A172 (cell line): ENCODE measurements around the gene ASRGL1. TPM values are rescaled to one million over a fixed set of nuclear protein-coding genes. Genes with fewer than 3 reads are reported as not detected.
"Not testable (repeated sequence)": the region's sequence is repeated elsewhere in the genome, so short reads cannot be mapped to it uniquely, and the experiment has no call there.

Source experiments
- DNase-seq: peaks from one replicate; pipeline ENCODE4 v3.0.0-alpha.2; 2015; ENCODE audit warnings: low spot score
- total RNA-seq: library from RNA; depleted of rRNA; stranded (reverse); fragments of >200 nt; shearing (Covaris generic); gene quantifications from 2 replicates; pipeline ENCODE4 v1.2.3, GENCODE V29; 2014

ASRGL1 gene
- total RNA-seq, 1 experiment from 2014 or later = 26.5 TPM

- no peak for DNase-seq
Measured at GRCh38 chr11:62352355-62353336, 15.4 kb downstream of the ASRGL1 start.

GRCh38 chr11:62353841-62354240 lies 16.6 kb downstream of the ASRGL1 start:
- DNase-seq = no peak

- DNase-seq = no peak
Measured at GRCh38 chr11:62358273-62358672, 21.0 kb downstream of the ASRGL1 start.

GRCh38 chr11:62359475-62359874 lies 22.2 kb downstream of the ASRGL1 start:
- DNase-seq = no peak

DNA sequence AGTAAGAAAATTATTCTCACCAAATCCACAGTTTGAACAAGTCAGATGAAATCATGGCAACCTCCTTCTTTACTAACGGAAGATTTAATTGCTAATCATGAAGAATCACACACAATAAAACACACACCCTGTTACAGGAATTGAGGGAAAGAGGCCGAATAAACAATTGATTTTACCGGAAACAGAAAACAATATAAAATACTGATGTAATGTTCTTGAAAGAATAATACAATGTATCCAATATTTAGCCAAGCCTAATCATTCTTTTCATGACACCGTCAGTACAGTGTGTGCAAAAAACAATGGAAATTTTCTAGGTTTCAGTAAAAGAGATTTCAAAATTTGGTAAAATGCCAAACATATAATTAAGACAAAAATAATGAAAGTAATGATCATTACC lies 23.4 kb downstream of the ASRGL1 start:
- no peak for DNase-seq

GRCh38 chr11:62368861-62369477 lies 31.7 kb downstream of the ASRGL1 start:
- not testable (repeated sequence) for DNase-seq

GRCh38 chr11:62370743-62371440 lies 33.6 kb downstream of the ASRGL1 start:
- no peak for DNase-seq

GRCh38 chr11:62372871-62373270 lies 35.6 kb downstream of the ASRGL1 start:
- DNase-seq = no peak

DNA sequence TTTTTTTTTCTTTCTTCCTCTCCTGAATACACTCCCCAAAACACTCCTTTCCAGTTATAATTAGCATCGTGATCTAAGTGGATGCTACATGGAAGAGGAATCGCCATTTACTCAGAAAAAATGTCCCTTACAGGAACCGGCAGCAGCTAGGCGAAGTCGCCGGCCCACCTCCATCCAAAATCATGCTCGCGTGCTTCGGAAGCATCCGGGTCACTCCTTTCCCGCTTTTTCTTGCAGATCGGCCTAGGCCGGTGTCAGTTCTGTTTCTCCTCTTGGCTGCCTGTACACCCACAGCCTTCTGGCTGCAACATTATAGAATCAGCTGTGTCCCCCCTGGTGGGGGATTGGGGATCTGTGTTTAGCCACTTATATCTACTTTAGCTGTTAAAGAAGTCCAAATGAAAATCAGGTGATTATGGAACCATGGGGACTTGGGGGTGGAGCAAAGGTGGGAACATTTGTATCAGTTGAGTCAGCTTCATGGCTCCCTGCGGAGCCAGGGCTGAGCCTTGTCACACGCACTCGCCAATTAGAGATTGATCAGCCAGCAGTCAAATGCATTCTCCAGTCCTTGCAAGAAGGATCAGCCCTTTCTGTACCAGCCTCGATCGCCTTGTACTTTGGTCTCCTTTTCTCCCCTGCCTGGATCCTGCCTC lies 36.3 kb downstream of the ASRGL1 start:
- no peak for DNase-seq

- DNase-seq = no peak
Measured at GRCh38 chr11:62374801-62375200, 37.6 kb downstream of the ASRGL1 start.

DNA sequence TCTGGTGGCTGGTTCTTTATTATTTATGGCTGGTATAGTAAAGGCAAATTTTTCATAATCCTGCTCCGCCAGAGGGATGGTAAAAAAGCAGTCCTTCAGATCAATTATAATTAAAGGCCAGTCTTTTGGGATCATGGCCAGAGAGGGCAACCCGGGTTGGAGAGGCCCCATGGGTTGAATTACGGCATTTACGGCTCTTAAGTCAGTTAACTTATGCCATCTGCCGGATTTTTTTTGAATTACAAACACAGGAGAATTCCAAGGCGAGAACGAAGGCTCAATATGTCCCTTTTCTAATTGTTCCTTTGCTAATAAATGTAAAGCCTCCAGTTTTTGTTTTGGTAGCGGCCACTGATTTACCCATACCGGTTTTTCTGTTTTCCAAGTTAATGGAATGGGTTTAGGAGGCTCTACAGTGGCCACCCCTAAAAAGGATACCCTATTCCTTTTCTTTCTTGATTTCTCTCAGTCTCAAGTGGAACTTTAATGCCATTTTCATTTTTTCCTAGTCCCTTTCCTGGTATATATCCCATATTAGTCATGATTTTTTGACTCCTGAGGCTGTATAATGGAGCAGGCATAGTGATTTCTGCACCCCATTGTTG lies 41.3 kb downstream of the ASRGL1 start:
- DNase-seq = peak; percentile 35

GRCh38 chr11:62379586-62379985 lies 42.3 kb downstream of the ASRGL1 start:
- not testable (repeated sequence) for DNase-seq

GRCh38 chr11:62380821-62381245 lies 43.6 kb downstream of the ASRGL1 start:
- DNase-seq = peak; percentile 62

- DNase-seq = no peak
Measured at GRCh38 chr11:62383822-62384221, 46.6 kb downstream of the ASRGL1 start.

GRCh38 chr11:62386083-62386482 lies 48.8 kb downstream of the ASRGL1 start:
- DNase-seq = not testable (repeated sequence)

DNA sequence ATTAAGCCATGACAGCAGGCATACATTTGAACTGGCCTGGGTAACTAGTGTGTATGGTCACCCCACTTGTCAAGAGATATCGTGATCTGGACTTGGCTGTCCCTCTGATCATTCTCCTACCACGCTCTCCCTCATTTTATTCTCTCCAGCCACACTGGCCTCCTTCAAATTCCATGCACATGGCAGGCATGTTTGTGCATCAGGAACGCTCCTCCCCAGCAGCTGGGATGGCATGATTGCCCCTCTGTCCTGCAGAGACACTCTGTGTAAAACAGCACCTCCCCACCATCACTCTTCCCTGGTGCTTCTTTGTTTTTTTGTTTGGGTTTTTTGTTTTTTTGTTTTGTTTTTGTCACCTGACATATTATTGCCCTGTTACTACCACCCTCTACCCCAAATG lies 50.1 kb downstream of the ASRGL1 start:
- DNase-seq = no peak

- no peak for DNase-seq
Measured at GRCh38 chr11:62388999-62389398, 51.8 kb downstream of the ASRGL1 start.

DNA sequence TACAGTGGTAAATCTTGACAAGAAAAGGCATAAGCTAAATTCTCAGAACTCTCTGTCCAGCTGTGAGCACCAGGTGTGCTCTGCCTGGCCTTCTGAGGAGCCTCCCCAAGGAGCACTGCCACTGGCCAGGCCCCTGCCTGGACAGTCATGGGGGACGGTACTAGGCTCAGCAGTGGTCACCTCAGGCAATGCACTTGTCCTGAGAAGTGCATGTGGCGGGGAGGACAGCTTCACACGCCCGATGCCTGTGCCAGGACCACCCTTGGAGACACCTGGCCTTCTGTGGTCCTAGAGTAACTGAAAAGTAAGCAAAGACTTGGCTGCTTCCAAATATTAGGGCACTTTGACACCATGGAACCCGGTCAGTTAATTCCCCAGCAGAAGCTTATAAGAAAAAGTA lies 53.0 kb downstream of the ASRGL1 start:
- no peak for DNase-seq

GRCh38 chr11:62390722-62391121 lies 53.5 kb downstream of the ASRGL1 start:
- DNase-seq = no peak

GRCh38 chr11:62391642-62392425 lies 54.6 kb downstream of the ASRGL1 start:
- DNase-seq = no peak

GRCh38 chr11:62392506-62392905 lies 55.3 kb downstream of the ASRGL1 start:
- DNase-seq = no peak
